Measurements from ENCODE around the gene ACTR6. TPM values are rescaled to one million over a fixed set of nuclear protein-coding genes. Genes with fewer than 3 reads are reported as not detected.
"Not testable (repeated sequence)": the region's sequence is repeated elsewhere in the genome, so short reads cannot be mapped to it uniquely, and the experiment has no call there.

Gene ACTR6
- total RNA-seq, 1 donor from 2014 or later: 23.9 TPM

GRCh38 chr12:100187857-100188519 lies 12.6 kb upstream of the ACTR6 start:
- FAIRE-seq: no peak
- H3K79me2 ChIP-seq (ENCODE audit: insufficient read depth, low read length): no peaks in the 10 kb centered on the region
- H3K27ac Mint-ChIP-seq (ENCODE audit: unreplicated experiment): no peak overlapping the region
- H3K36me3 ChIP-seq (ENCODE audit: insufficient read depth, low read length): no peaks in the 10 kb centered on the region
- H4K20me1 ChIP-seq (ENCODE audit: insufficient read depth, low read length): no peaks in the 10 kb centered on the region
- H3K27me3 ChIP-seq (ENCODE audit: insufficient read depth, low read length): no peaks in the 10 kb centered on the region
- H3K4me3 ChIP-seq (ENCODE audit: insufficient read depth, low read depth, low read length): no peak overlapping the region
- peaks cover 3% of the 10 kb centered on the region for H3K4me1 Mint-ChIP-seq (ENCODE audit: low read depth, unreplicated experiment)
- H3K4me1 ChIP-seq (ENCODE audit: insufficient read depth, low read length): no peaks in the 10 kb centered on the region
- no peaks in the 10 kb centered on the region for H3K9me3 Mint-ChIP-seq (ENCODE audit: unreplicated experiment)
- H3K27ac ChIP-seq (ENCODE audit: low read depth, low read length): no peak overlapping the region
- no peaks in the 10 kb centered on the region for H3K36me3 Mint-ChIP-seq (ENCODE audit: low read depth, unreplicated experiment)
- DNase-seq (ENCODE audit: low read depth): no peak
- no peaks in the 10 kb centered on the region for H3K9me3 ChIP-seq (ENCODE audit: insufficient read depth, low read depth, low read length)
- H3K4me3 Mint-ChIP-seq (ENCODE audit: unreplicated experiment): no peak overlapping the region
- no peak overlapping the region for H3K9ac ChIP-seq (ENCODE audit: low read length)
- H2AFZ ChIP-seq (ENCODE audit: low read depth, low read length): no peak overlapping the region
- H3K27me3 Mint-ChIP-seq (ENCODE audit: low read depth, unreplicated experiment): no peaks in the 10 kb centered on the region
- no peak for TF ChIP-seq EZH2 (IDR thresholded peaks at IDR 0.05; ENCODE audit: insufficient read depth, low read length)
- no peak for TF ChIP-seq CTCF (IDR thresholded peaks at IDR 0.05; ENCODE audit: insufficient read depth, low read depth, low read length)
- no peak overlapping the region for H3K4me2 ChIP-seq (ENCODE audit: low read length)

- not testable (repeated sequence) for H4K20me1 ChIP-seq (ENCODE audit: insufficient read depth, low read length); H3K36me3 ChIP-seq (ENCODE audit: insufficient read depth, low read length); H3K27me3 Mint-ChIP-seq (ENCODE audit: low read depth, unreplicated experiment); H3K27ac ChIP-seq (ENCODE audit: low read depth, low read length); H3K79me2 ChIP-seq (ENCODE audit: insufficient read depth, low read length); H3K4me3 Mint-ChIP-seq (ENCODE audit: unreplicated experiment); H3K4me1 Mint-ChIP-seq (ENCODE audit: low read depth, unreplicated experiment); DNase-seq (ENCODE audit: low read depth); H3K27me3 ChIP-seq (ENCODE audit: insufficient read depth, low read length); H3K4me2 ChIP-seq (ENCODE audit: low read length); H3K9me3 ChIP-seq (ENCODE audit: insufficient read depth, low read depth, low read length); H3K9me3 Mint-ChIP-seq (ENCODE audit: unreplicated experiment); H2AFZ ChIP-seq (ENCODE audit: low read depth, low read length); FAIRE-seq; H3K4me3 ChIP-seq (ENCODE audit: insufficient read depth, low read depth, low read length); H3K9ac ChIP-seq (ENCODE audit: low read length); H3K27ac Mint-ChIP-seq (ENCODE audit: unreplicated experiment); H3K36me3 Mint-ChIP-seq (ENCODE audit: low read depth, unreplicated experiment); H3K4me1 ChIP-seq (ENCODE audit: insufficient read depth, low read length)
Measured at GRCh38 chr12:100188888-100189635, 11.6 kb upstream of the ACTR6 start.

GRCh38 chr12:100189636-100190394 lies 10.8 kb upstream of the ACTR6 start:
- Histone ChIP-seq H3K4me2 (ENCODE audit: low read length) (no peak overlapping the region), H3K9ac (ENCODE audit: low read length) (no peak overlapping the region)
- no peak overlapping the region for H3K4me3 Mint-ChIP-seq (ENCODE audit: unreplicated experiment)

More at GRCh38 chr12:100189636-100190394, 10.8 kb upstream of the ACTR6 start:
- Histone ChIP-seq H3K36me3 (ENCODE audit: insufficient read depth, low read length) (no peaks in the 10 kb centered on the region), H3K9me3 (ENCODE audit: insufficient read depth, low read depth, low read length) (no peaks in the 10 kb centered on the region), H2AFZ (ENCODE audit: low read depth, low read length) (no peak overlapping the region), H3K79me2 (ENCODE audit: insufficient read depth, low read length) (no peaks in the 10 kb centered on the region), H3K4me3 (ENCODE audit: insufficient read depth, low read depth, low read length) (no peak overlapping the region), H3K27me3 (ENCODE audit: insufficient read depth, low read length) (no peaks in the 10 kb centered on the region), H3K4me1 (ENCODE audit: insufficient read depth, low read length) (no peaks in the 10 kb centered on the region), H3K27ac (ENCODE audit: low read depth, low read length) (no peak overlapping the region), H4K20me1 (ENCODE audit: insufficient read depth, low read length) (no peaks in the 10 kb centered on the region)
- TF ChIP-seq CTCF (IDR thresholded peaks at IDR 0.05; ENCODE audit: insufficient read depth, low read depth, low read length) (no peak), EZH2 (IDR thresholded peaks at IDR 0.05; ENCODE audit: insufficient read depth, low read length) (no peak)
- DNase-seq (ENCODE audit: low read depth): no peak
- no peak for FAIRE-seq
- Mint-ChIP-seq H3K27ac (ENCODE audit: unreplicated experiment) (no peak overlapping the region), H3K4me1 (ENCODE audit: low read depth, unreplicated experiment) (peaks cover 5% of the 10 kb centered on the region), H3K9me3 (ENCODE audit: unreplicated experiment) (no peaks in the 10 kb centered on the region), H3K36me3 (ENCODE audit: low read depth, unreplicated experiment) (no peaks in the 10 kb centered on the region), H3K27me3 (ENCODE audit: low read depth, unreplicated experiment) (no peaks in the 10 kb centered on the region)
